ENCODE data around the gene MUCL3.

DNA sequence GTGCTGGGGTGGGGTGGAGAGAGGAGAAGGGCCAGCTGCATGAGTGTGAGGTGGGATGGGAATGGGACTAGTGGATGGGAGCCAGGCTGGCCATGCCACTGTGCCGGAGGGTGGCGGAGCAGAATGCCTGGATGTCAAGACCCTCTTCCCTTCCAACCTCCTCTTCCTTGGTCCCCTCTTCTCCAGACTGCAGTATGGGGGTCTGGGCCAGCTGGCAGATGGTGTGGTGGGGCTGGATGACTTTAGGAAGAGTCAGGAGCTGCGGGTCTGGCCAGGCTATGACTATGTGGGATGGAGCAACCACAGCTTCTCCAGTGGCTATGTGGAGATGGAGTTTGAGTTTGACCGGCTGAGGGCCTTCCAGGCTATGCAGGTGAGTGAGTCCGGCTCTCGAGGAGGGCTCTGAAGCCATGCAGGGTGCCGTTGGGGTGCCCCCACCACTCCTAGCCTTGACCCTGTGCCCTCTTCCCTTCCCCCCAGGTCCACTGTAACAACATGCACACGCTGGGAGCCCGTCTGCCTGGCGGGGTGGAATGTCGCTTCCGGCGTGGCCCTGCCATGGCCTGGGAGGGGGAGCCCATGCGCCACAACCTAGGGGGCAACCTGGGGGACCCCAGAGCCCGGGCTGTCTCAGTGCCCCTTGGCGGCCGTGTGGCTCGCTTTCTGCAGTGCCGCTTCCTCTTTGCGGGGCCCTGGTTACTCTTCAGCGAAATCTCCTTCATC, 48.8 kb upstream of the MUCL3 start:
- TF ChIP-seq GTF2I (CRISPR knock-in tag; conservative IDR thresholded peaks at IDR 0.05) (no peak), CTCF (IDR thresholded peaks at IDR 0.05) (no peak), OVOL2 (CRISPR knock-in tag; IDR thresholded peaks at IDR 0.05; ENCODE audit: borderline replicate concordance) (no peak), ATF3 (CRISPR knock-in tag; conservative IDR thresholded peaks at IDR 0.05) (no peak), CREM (CRISPR knock-in tag; IDR thresholded peaks at IDR 0.05) (no peak), TP53 (CRISPR knock-in tag; IDR thresholded peaks at IDR 0.05) (no peak), MAX (CRISPR knock-in tag; IDR thresholded peaks at IDR 0.05) (no peak), NR3C1 (CRISPR knock-in tag; conservative IDR thresholded peaks at IDR 0.05; ENCODE audit: low read depth) (no peak)
